Uterus (tissue), 4 donors: ENCODE measurements around the gene RASSF1. TPM values are rescaled to one million over a fixed set of nuclear protein-coding genes. Genes with fewer than 3 reads are reported as not detected.

Experiments used
- DNase-seq, 2 donors: peaks; one replicate each; pipeline ENCODE4 v3.0.0-alpha.2; 2019 to 2020
- H3K27ac ChIP-seq, 2 donors: fragments of 200-600 bp; sonication (generic); 1 replicate in 1 of 2; 2 replicates in 1 of 2; pipeline ENCODE4 v1.5.1; 2016 to 2018
- H3K27me3 ChIP-seq, 2 donors: fragments of 200-600 bp; sonication (generic); one replicate each; pipeline ENCODE4 v1.5.1; 2018 to 2019; ENCODE audit warnings: control low read depth in 1 of 2
- H3K36me3 ChIP-seq, 2 donors: fragments of 200-600 bp; sonication (generic); one replicate each; pipeline ENCODE4 v1.5.1; 2019; ENCODE audit warnings: control low read depth in 1 of 2
- H3K4me1 ChIP-seq, 2 donors: fragments of 200-600 bp; sonication (generic); one replicate each; pipeline ENCODE4 v1.5.1; 2018 to 2019; ENCODE audit warnings: control low read depth in 1 of 2
- H3K4me3 ChIP-seq, 2 donors: fragments of 200-600 bp; sonication (generic); 1 replicate in 1 of 2; 2 replicates in 1 of 2; pipeline ENCODE4 v1.5.1; 2018 to 2019; ENCODE audit warnings: mild to moderate bottlenecking in 1 of 2
- H3K9me3 ChIP-seq, 2 donors: fragments of 200-600 bp; sonication (generic); one replicate each; pipeline ENCODE4 v1.5.1; 2019; ENCODE audit warnings: control low read depth in 1 of 2
- CTCF ChIP-seq, 4 experiments: fragments of 200-600 bp in 2 of 4; fragments of 450-650 bp in 2 of 4; sonication (generic) in 2 of 4; IDR thresholded peaks; one replicate each; pipeline ENCODE4 v1.5.1; 2016 to 2019; ENCODE audit warnings: antibody characterized with exemption in 4 of 4, mild to moderate bottlenecking in 2 of 4, moderate library complexity in 1 of 4
- POLR2A ChIP-seq, 2 donors: fragments of 450-650 bp; IDR thresholded peaks; one replicate each; pipeline ENCODE4 v1.6.1; 2016; ENCODE audit warnings: antibody characterized with exemption in 2 of 2, mild to moderate bottlenecking in 1 of 2, moderate library complexity in 1 of 2
- intact Hi-C: fragments of 100-400 bp; cut with DNase I; formaldehyde crosslinking; loops from one replicate; pipeline ENCODE4 v1.15.1; 2023; ENCODE audit warnings: low total_unique reads
- total RNA-seq, 4 donors: library from RNA; depleted of rRNA in 3 of 4; stranded (reverse); fragments of >200 nt in 3 of 4; gene quantifications; one replicate each; pipeline versions ENCODE4 v1.1.0 to v1.2.4, GENCODE V29; 2014 to 2023
- donor health status: DM: yes; HTN: yes; CAD: no.

RASSF1 gene
- total RNA-seq, 4 donors from 2014 or later: 42.1 to 114 (median 44.6) TPM

GRCh38 chr3:50373146-50374051, 32.8 kb upstream of the RASSF1 start:
- no peak for DNase-seq
- Histone ChIP-seq H3K27ac (no peak overlapping the region), H3K9me3 (no peaks in the 10 kb centered on the region), H3K4me3 (no peak overlapping the region), H3K27me3 (no peaks in the 10 kb centered on the region), H3K4me1 (no peaks in the 10 kb centered on the region), H3K36me3 (no peaks in the 10 kb centered on the region)
- intact Hi-C loops: loop anchor here (10.0 kb wide), 1 partner anchor 171 kb away; no protein-coding TSS in a partner anchor
- TF ChIP-seq POLR2A (IDR thresholded peaks at IDR 0.05): no peak
- TF ChIP-seq CTCF (IDR thresholded peaks at IDR 0.05): no peak

- intact Hi-C loops: loop anchor here (10.0 kb wide), 1 partner anchor 172 kb away; no protein-coding TSS in a partner anchor
- Histone ChIP-seq H3K27ac (no peak overlapping the region), H3K9me3 (no peaks in the 10 kb centered on the region), H3K27me3 (no peaks in the 10 kb centered on the region), H3K4me1 (no peaks in the 10 kb centered on the region), H3K4me3 (no peak overlapping the region), H3K36me3 (no peaks in the 10 kb centered on the region)
- no peak for TF ChIP-seq POLR2A (IDR thresholded peaks at IDR 0.05)
- TF ChIP-seq CTCF (IDR thresholded peaks at IDR 0.05): no peak
- no peak for DNase-seq
These were observed 31.7 kb upstream of the RASSF1 start for GRCh38 chr3:50372349-50372748.

- H3K27ac ChIP-seq: no peak overlapping the region
- H3K36me3 ChIP-seq: no peaks in the 10 kb centered on the region
- DNase-seq: no peak
- H3K27me3 ChIP-seq: no peaks in the 10 kb centered on the region
- TF ChIP-seq CTCF (IDR thresholded peaks at IDR 0.05) (no peak), POLR2A (IDR thresholded peaks at IDR 0.05) (no peak)
- H3K9me3 ChIP-seq: no peaks in the 10 kb centered on the region
- no peaks in the 10 kb centered on the region for H3K4me1 ChIP-seq
- no peak overlapping the region for H3K4me3 ChIP-seq
- intact Hi-C loops: loop anchor here (10.0 kb wide), 1 partner anchor 174 kb away; no protein-coding TSS in a partner anchor
These were observed 30.6 kb upstream of the RASSF1 start for GRCh38 chr3:50371133-50371685.

GRCh38 chr3:50370594-50370993, 30.0 kb upstream of the RASSF1 start:
- no peaks in the 10 kb centered on the region for H3K36me3 ChIP-seq
- H3K9me3 ChIP-seq: no peaks in the 10 kb centered on the region
- no peaks in the 10 kb centered on the region for H3K27me3 ChIP-seq
- H3K4me1 ChIP-seq: no peaks in the 10 kb centered on the region
- DNase-seq: no peak
- H3K27ac ChIP-seq: no peak overlapping the region
- TF ChIP-seq POLR2A (IDR thresholded peaks at IDR 0.05) (no peak), CTCF (IDR thresholded peaks at IDR 0.05) (no peak)
- no peak overlapping the region for H3K4me3 ChIP-seq
- intact Hi-C loops: loop anchor here (10.0 kb wide), 1 partner anchor 174 kb away; no protein-coding TSS in a partner anchor
